HepG2 (cell line): ENCODE measurements around the gene BSN. TPM values are rescaled to one million over a fixed set of nuclear protein-coding genes. Genes with fewer than 3 reads are reported as not detected.

Experiments
- HCFC1 ChIP-seq: fragments of 150-350 bp; IDR thresholded peaks from 2 replicates; pipeline ENCODE4 v1.6.1; 2014; ENCODE audit warnings: low read depth, low read length
- HNRNPK ChIP-seq: fragments of 200-400 bp; formaldehyde crosslinking; IDR thresholded peaks from 2 replicates; pipeline ENCODE4 v1.6.1; 2018; ENCODE audit warnings: low read length, low read depth, moderate library complexity, mild to moderate bottlenecking; ENCODE audit not compliant: poor library complexity, severe bottlenecking
- IRF2 ChIP-seq: IDR thresholded peaks from 2 replicates; pipeline ENCODE4 v1.6.1; 2018; ENCODE audit warnings: missing genetic modification reagents, missing compliant biosample characterization
- NRL ChIP-seq: sonication (generic); formaldehyde crosslinking; IDR thresholded peaks from 2 replicates; pipeline ENCODE4 v1.5.0; 2020; ENCODE audit warnings: missing genetic modification reagents, mild to moderate bottlenecking, moderate library complexity, borderline replicate concordance
- RFX1 ChIP-seq: fragments of 450-650 bp; IDR thresholded peaks from 2 replicates; pipeline ENCODE4 v1.6.1; 2017
- RFX3 ChIP-seq: IDR thresholded peaks from 2 replicates; pipeline ENCODE4 v1.6.1; 2016; ENCODE audit warnings: missing biosample characterization, missing genetic modification reagents
- TSC22D2 ChIP-seq: sonication (generic); formaldehyde crosslinking; IDR thresholded peaks from 2 replicates; pipeline ENCODE4 v1.5.1; 2020; ENCODE audit warnings: missing genetic modification reagents, mild to moderate bottlenecking, borderline replicate concordance
- ZNF441 ChIP-seq: sonication (generic); formaldehyde crosslinking; IDR thresholded peaks from 2 replicates; pipeline ENCODE4 v1.7.0; 2021; ENCODE audit warnings: missing genetic modification reagents, borderline replicate concordance
- ZNF484 ChIP-seq: sonication (generic); formaldehyde crosslinking; IDR thresholded peaks from 2 replicates; pipeline ENCODE4 v1.5.1; 2020; ENCODE audit warnings: mild to moderate bottlenecking, low read depth, missing genetic modification reagents, borderline replicate concordance
- ZNF552 ChIP-seq: sonication (generic); formaldehyde crosslinking; IDR thresholded peaks from 2 replicates; pipeline ENCODE4 v1.9.0; 2022; ENCODE audit warnings: missing genetic modification reagents, mild to moderate bottlenecking, borderline replicate concordance
- polyA plus RNA-seq, 8 experiments: library from polyadenylated mRNA; depleted of rRNA in 3 of 8; stranded (reverse) in 7 of 8; unstranded in 1 of 8; fragments of >200 nt; fragmentation: Illumina TruSeq in 4 of 8; extraction: Trizol in 4 of 8; gene quantifications; 2 replicates each; pipeline versions ENCODE4 v1.2.1 to v1.2.3, GENCODE V29; 2011 to 2016; ENCODE audit warnings: low read depth in 4 of 8, missing spikeins in 1 of 8, mixed read lengths in 1 of 8; ENCODE audit not compliant: insufficient read depth in 1 of 8
- total RNA-seq, 5 experiments: library from RNA; depleted of rRNA; stranded (reverse); fragments of >200 nt; fragmentation: Illumina TruSeq; extraction: Trizol; gene quantifications; 2 replicates each; pipeline ENCODE4 v1.2.3, GENCODE V29; 2016; ENCODE audit warnings: low read depth in 1 of 5
- TF ChIP-seq, protein P1 (sequence below): sonication (generic); formaldehyde crosslinking; IDR thresholded peaks from 2 replicates; pipeline ENCODE4 v1.4.0; 2020; ENCODE audit warnings: missing genetic modification reagents
- TF ChIP-seq, protein P2 (sequence below): sonication (generic); formaldehyde crosslinking; IDR thresholded peaks from 2 replicates; pipeline ENCODE4 v1.5.0; 2020; ENCODE audit warnings: mild to moderate bottlenecking, missing genetic modification reagents, moderate library complexity
- TF ChIP-seq, protein P3 (sequence below): sonication (generic); formaldehyde crosslinking; IDR thresholded peaks from 2 replicates; pipeline ENCODE4; 2020; ENCODE audit warnings: missing genetic modification reagents, mild to moderate bottlenecking, borderline replicate concordance
- TF ChIP-seq, protein P4 (sequence below): sonication (generic); formaldehyde crosslinking; IDR thresholded peaks from 2 replicates; pipeline ENCODE4 v1.4.0; 2020; ENCODE audit warnings: missing genetic modification reagents, borderline replicate concordance

BSN gene
- total and polyA plus RNA-seq, 2 of the 13 experiments (the other 11 are each of a cell fraction or from before 2014, with no cell fraction given) = 0.42 to 0.86 TPM

DNA sequence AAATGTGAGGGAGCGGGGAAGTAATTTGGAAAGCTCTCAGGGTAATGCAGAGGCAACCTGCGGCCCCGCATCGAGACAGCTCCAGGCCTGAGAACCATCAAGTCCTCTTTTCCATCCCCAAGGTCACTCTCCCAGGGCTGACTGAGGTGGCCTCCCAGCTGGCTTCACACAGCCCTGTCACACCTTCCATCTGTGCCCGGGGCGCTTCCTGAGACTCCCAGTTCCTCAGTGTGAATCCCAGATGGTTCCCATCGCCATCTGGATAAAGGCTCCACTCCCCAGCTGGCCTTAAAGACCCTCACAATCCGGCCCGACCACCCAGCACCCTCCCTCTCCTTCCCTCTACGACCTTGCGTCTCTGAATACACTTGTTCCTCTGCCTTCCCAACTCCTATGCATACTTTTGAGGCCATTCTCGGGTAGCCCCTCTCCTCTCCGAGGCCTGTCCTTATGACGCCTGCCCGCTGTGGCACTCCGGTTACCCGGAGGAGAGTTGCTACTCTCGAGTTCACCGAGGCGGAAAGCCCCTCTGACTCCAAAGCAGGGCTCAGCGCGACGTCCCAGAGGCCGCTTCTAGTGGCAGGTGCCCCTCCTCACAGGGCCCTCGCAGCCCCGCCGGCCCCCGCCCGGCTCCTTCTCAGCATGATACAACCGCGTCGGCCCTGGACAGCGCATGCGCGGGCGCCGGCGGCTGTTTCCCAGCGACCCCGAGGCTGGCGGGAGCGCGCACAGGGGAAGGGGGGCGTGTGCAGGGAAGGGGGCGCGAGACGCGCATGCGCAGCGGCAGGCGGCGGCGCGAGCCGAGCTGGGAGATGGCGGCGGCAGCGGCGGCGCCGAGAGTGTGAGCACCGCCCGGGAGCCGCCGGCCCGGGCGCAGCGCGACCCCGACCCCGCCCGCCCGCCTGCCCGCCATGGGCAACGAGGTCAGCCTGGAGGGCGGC is at the start of gene BSN (continued):
- TF ChIP-seq, protein P1, sequence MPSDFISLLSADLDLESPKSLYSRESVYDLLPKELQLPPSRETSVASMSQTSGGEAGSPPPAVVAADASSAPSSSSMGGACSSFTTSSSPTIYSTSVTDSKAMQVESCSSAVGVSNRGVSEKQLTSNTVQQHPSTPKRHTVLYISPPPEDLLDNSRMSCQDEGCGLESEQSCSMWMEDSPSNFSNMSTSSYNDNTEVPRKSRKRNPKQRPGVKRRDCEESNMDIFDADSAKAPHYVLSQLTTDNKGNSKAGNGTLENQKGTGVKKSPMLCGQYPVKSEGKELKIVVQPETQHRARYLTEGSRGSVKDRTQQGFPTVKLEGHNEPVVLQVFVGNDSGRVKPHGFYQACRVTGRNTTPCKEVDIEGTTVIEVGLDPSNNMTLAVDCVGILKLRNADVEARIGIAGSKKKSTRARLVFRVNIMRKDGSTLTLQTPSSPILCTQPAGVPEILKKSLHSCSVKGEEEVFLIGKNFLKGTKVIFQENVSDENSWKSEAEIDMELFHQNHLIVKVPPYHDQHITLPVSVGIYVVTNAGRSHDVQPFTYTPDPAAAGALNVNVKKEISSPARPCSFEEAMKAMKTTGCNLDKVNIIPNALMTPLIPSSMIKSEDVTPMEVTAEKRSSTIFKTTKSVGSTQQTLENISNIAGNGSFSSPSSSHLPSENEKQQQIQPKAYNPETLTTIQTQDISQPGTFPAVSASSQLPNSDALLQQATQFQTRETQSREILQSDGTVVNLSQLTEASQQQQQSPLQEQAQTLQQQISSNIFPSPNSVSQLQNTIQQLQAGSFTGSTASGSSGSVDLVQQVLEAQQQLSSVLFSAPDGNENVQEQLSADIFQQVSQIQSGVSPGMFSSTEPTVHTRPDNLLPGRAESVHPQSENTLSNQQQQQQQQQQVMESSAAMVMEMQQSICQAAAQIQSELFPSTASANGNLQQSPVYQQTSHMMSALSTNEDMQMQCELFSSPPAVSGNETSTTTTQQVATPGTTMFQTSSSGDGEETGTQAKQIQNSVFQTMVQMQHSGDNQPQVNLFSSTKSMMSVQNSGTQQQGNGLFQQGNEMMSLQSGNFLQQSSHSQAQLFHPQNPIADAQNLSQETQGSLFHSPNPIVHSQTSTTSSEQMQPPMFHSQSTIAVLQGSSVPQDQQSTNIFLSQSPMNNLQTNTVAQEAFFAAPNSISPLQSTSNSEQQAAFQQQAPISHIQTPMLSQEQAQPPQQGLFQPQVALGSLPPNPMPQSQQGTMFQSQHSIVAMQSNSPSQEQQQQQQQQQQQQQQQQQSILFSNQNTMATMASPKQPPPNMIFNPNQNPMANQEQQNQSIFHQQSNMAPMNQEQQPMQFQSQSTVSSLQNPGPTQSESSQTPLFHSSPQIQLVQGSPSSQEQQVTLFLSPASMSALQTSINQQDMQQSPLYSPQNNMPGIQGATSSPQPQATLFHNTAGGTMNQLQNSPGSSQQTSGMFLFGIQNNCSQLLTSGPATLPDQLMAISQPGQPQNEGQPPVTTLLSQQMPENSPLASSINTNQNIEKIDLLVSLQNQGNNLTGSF (CRISPR knock-in tag) = peak; percentile 26; the same call in 1 of the 2 replicates
- TF ChIP-seq ZNF441 (CRISPR knock-in tag) (0 out of 2 replicates have a peak, but pooled peaks have one; percentile 58), RFX3 (CRISPR knock-in tag) (no peak), HNRNPK (peak; percentile 18), NRL (CRISPR knock-in tag) (peak; percentile 84), HCFC1 (peak; percentile 15; the same call in 1 of the 2 replicates), ZNF552 (CRISPR knock-in tag) (no peak), TSC22D2 (CRISPR knock-in tag) (no peak), RFX1 (peak; percentile 66), ZNF484 (CRISPR knock-in tag) (no peak), IRF2 (CRISPR knock-in tag) (0 out of 2 replicates have a peak, but pooled peaks have one; percentile 26)
- TF ChIP-seq, protein P2, sequence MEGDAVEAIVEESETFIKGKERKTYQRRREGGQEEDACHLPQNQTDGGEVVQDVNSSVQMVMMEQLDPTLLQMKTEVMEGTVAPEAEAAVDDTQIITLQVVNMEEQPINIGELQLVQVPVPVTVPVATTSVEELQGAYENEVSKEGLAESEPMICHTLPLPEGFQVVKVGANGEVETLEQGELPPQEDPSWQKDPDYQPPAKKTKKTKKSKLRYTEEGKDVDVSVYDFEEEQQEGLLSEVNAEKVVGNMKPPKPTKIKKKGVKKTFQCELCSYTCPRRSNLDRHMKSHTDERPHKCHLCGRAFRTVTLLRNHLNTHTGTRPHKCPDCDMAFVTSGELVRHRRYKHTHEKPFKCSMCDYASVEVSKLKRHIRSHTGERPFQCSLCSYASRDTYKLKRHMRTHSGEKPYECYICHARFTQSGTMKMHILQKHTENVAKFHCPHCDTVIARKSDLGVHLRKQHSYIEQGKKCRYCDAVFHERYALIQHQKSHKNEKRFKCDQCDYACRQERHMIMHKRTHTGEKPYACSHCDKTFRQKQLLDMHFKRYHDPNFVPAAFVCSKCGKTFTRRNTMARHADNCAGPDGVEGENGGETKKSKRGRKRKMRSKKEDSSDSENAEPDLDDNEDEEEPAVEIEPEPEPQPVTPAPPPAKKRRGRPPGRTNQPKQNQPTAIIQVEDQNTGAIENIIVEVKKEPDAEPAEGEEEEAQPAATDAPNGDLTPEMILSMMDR (CRISPR knock-in tag) = no peak
- TF ChIP-seq, protein P3, sequence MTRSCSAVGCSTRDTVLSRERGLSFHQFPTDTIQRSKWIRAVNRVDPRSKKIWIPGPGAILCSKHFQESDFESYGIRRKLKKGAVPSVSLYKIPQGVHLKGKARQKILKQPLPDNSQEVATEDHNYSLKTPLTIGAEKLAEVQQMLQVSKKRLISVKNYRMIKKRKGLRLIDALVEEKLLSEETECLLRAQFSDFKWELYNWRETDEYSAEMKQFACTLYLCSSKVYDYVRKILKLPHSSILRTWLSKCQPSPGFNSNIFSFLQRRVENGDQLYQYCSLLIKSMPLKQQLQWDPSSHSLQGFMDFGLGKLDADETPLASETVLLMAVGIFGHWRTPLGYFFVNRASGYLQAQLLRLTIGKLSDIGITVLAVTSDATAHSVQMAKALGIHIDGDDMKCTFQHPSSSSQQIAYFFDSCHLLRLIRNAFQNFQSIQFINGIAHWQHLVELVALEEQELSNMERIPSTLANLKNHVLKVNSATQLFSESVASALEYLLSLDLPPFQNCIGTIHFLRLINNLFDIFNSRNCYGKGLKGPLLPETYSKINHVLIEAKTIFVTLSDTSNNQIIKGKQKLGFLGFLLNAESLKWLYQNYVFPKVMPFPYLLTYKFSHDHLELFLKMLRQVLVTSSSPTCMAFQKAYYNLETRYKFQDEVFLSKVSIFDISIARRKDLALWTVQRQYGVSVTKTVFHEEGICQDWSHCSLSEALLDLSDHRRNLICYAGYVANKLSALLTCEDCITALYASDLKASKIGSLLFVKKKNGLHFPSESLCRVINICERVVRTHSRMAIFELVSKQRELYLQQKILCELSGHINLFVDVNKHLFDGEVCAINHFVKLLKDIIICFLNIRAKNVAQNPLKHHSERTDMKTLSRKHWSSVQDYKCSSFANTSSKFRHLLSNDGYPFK = peak; percentile 58; the same call in 1 of the 2 replicates
- TF ChIP-seq, protein P4, sequence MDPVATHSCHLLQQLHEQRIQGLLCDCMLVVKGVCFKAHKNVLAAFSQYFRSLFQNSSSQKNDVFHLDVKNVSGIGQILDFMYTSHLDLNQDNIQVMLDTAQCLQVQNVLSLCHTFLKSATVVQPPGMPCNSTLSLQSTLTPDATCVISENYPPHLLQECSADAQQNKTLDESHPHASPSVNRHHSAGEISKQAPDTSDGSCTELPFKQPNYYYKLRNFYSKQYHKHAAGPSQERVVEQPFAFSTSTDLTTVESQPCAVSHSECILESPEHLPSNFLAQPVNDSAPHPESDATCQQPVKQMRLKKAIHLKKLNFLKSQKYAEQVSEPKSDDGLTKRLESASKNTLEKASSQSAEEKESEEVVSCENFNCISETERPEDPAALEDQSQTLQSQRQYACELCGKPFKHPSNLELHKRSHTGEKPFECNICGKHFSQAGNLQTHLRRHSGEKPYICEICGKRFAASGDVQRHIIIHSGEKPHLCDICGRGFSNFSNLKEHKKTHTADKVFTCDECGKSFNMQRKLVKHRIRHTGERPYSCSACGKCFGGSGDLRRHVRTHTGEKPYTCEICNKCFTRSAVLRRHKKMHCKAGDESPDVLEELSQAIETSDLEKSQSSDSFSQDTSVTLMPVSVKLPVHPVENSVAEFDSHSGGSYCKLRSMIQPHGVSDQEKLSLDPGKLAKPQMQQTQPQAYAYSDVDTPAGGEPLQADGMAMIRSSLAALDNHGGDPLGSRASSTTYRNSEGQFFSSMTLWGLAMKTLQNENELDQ = peak; percentile 16; the same call in 1 of the 2 replicates
